LNCaP clone FGC (cell line): ENCODE results near the gene ERI2.

Experiments
- DNase-seq: peaks from one replicate; pipeline ENCODE4 v3.0.0-alpha.2; 2011; ENCODE audit warnings: low read depth
- H3K4me3 ChIP-seq: 2 replicates; pipeline ENCODE4 v1.5.1; 2011; ENCODE audit warnings: mild to moderate bottlenecking, low read depth, low read length, control low read depth
- CTCF ChIP-seq: IDR thresholded peaks from 2 replicates; pipeline ENCODE4 v1.5.1; 2012; ENCODE audit warnings: mild to moderate bottlenecking; ENCODE audit not compliant: control insufficient read depth, insufficient read depth; ENCODE audit errors: extremely low read depth

ERI2 gene

GRCh38 chr16:20791923-20792612 is 14.2 kb downstream of the ERI2 start:
- TF ChIP-seq CTCF, result no peak
- no peak for DNase-seq
- no peak overlapping the region for H3K4me3 ChIP-seq

- no peak overlapping the region for H3K4me3 ChIP-seq
- no peak for TF ChIP-seq CTCF
- DNase-seq, result no peak
These were observed 17.1 kb downstream of the ERI2 start for GRCh38 chr16:20789130-20789529.

- no peak for TF ChIP-seq CTCF
- no peak for DNase-seq
- H3K4me3 ChIP-seq, result no peak overlapping the region
These were observed 22.1 kb downstream of the ERI2 start for GRCh38 chr16:20784204-20784603.

- TF ChIP-seq CTCF, result no peak
These were observed 23.8 kb downstream of the ERI2 start for GRCh38 chr16:20782470-20782869.

GRCh38 chr16:20781697-20782096 is 24.6 kb downstream of the ERI2 start:
- no peak overlapping the region for H3K4me3 ChIP-seq
- no peak for DNase-seq
- no peak for TF ChIP-seq CTCF

More at GRCh38 chr16:20782470-20782869, 23.8 kb downstream of the ERI2 start:
- H3K4me3 ChIP-seq, result no peak overlapping the region
- DNase-seq, result no peak

- DNase-seq, result peak; percentile 22
- TF ChIP-seq CTCF, result peak; percentile 72
- no peak overlapping the region for H3K4me3 ChIP-seq
These were observed 31.4 kb downstream of the ERI2 start for GRCh38 chr16:20774703-20775362.
